ENCODE results near the gene RNPC3.

DNA sequence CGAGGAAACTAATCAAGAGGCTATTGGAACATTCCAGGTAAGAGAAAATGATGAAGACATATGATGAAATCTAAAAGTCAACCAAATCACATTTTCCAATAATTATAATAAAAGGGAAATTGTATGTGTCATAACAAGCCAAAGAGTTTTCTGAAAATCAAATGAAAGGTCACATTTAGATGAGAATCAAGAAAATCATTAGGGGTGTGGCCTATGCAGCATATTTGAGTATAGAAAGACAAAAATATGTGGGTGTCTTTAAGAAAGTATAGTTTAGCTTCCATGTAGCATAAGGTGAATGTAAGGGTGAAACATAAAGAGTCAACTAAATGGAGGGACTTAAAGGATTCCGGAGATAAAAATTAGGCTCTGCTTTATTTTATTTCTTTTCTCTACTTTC lies 9.2 kb upstream of the RNPC3 start:
- TF ChIP-seq, protein P1, sequence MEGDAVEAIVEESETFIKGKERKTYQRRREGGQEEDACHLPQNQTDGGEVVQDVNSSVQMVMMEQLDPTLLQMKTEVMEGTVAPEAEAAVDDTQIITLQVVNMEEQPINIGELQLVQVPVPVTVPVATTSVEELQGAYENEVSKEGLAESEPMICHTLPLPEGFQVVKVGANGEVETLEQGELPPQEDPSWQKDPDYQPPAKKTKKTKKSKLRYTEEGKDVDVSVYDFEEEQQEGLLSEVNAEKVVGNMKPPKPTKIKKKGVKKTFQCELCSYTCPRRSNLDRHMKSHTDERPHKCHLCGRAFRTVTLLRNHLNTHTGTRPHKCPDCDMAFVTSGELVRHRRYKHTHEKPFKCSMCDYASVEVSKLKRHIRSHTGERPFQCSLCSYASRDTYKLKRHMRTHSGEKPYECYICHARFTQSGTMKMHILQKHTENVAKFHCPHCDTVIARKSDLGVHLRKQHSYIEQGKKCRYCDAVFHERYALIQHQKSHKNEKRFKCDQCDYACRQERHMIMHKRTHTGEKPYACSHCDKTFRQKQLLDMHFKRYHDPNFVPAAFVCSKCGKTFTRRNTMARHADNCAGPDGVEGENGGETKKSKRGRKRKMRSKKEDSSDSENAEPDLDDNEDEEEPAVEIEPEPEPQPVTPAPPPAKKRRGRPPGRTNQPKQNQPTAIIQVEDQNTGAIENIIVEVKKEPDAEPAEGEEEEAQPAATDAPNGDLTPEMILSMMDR (IDR thresholded peaks at IDR 0.05), result no peak
- TF ChIP-seq EZH2 (IDR thresholded peaks at IDR 0.05), result no peak
- TF ChIP-seq EZH2phosphoT487 (IDR thresholded peaks at IDR 0.05), result no peak

Data from neural progenitor cell (in vitro differentiated cells).